Testis (tissue), 2 donors: ENCODE data around the gene MAP7.

Experiments
- CTCF ChIP-seq, 3 experiments: fragments of 450-650 bp in 2 of 3; fragments of 200-600 bp in 1 of 3; sonication (generic) in 1 of 3; IDR thresholded peaks; one replicate each; pipeline ENCODE4 v1.5.1; 2016 to 2019; ENCODE audit warnings: antibody characterized with exemption in 3 of 3, mild to moderate bottlenecking in 2 of 3, moderate library complexity in 1 of 3
- POLR2A ChIP-seq: fragments of 450-650 bp; IDR thresholded peaks from one replicate; pipeline ENCODE4 v1.6.1; 2017; ENCODE audit warnings: antibody characterized with exemption, mild to moderate bottlenecking, moderate library complexity

GRCh38 chr6:136334853-136335252, 215.4 kb downstream of the MAP7 start:
- no peak for TF ChIP-seq CTCF (IDR thresholded peaks at IDR 0.05)
- TF ChIP-seq POLR2A, result no peak
